SKM-1 (cell line): Measurements from ENCODE around the gene SUV39H1.
A peak's percentile ranks its signal among the peaks of the same experiment; 100 is the strongest.
"Not testable (repeated sequence)": the region's sequence is repeated elsewhere in the genome, so short reads cannot be mapped to it uniquely, and the experiment has no call there.

Source experiments
- DNase-seq: peaks from one replicate; lab custom pipeline; 2025; ENCODE audit not compliant: unreplicated experiment; lab: John Stamatoyannopoulos, UW

SUV39H1 gene

DNA sequence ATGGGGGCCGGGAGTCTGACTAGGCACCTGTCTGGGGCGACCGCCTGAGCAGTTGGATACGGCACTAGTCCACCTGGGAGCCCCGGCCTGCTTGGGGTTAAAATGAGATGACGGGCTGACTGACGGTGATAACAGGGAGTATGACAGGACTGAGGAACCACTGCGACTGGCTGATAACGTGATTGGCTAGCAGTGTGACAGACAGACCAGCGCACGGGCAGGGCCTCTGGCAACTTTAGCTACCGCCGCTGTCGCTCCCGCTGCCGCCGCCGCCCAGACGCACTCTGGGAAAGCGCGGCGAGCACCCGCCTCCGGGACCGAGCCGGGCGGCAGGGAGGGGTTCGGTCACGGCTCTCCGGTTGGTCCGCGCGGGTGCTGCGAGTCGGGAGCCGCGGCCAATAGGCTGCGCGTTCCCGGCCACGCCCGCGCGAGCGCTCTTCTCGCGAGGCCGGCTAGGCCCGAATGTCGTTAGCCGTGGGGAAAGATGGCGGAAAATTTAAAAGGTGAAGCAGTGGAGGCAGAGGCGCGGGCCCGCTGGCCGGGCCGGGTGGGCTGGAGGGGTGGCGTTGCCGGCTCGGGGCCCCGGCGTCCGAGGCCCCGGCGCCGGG, at the start of gene SUV39H1:
TSS of gene SUV39H1 (plus strand) at position 434 of the 608 bp plus-strand sequence. CDS start at position 485, 51 bp downstream.
- DNase-seq, result peak; percentile 8

DNA sequence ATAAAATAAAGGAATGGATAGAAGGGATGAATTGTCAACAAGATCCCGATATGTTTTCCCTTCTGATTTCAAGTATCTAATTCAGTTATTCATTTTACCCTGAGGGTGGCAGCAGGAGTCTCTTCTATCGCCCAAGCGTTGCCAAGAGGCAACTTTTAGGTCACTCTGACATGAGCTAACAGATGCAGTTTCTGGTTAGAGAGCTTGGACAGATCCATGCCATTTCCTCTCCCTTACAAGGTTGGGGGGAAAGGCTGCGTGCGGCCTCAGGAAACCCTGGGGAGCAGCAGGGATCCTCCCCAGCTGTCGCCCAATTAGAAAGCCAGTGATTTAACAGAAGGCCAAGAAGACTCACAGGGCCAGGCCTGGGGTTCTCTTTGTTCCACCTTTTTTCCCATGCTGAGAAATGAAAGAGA, 48.2 kb upstream of the SUV39H1 start:
- DNase-seq, result no peak

DNA sequence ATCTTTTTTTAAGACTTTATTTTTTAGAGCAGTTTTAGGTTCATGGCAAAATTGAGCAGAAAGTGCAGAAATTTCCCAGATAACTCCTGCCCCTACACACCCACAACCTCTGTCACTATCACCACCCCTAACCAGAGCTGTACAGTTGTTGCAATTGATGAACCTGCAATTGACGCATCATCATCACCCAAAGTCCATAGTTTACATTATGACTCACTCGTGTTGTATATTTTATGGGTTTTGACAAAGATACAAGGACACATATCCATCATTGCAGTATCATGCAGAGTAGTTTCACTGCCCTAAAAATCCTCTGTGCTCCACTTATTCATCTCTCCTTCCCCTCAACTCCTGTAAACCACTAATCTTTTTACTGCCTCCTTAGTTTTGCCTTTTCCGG, 47.4 kb upstream of the SUV39H1 start:
- no peak for DNase-seq

GRCh38 chrX:48652055-48652579, 44.4 kb upstream of the SUV39H1 start:
- not testable (repeated sequence) for DNase-seq

DNA sequence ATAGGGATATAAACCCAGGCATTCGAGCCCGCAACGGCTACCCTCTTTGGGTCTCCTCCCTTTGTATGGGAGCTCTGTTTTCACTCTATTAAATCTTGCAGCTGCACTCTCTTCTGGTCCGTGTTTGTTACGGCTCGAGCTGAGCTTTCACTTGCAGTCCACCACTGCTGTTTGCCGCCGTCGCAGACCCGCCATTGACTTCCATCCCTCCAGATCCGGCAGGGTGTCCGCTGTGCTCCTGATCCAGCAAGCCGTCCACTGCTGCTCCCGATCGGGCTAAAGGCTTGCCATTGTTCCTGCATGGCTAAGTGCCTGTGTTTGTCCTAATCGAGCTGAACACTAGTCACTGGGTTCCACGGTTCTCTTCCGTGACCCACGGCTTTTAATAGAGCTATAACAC, 41.8 kb upstream of the SUV39H1 start:
- DNase-seq, result not testable (repeated sequence)

DNA sequence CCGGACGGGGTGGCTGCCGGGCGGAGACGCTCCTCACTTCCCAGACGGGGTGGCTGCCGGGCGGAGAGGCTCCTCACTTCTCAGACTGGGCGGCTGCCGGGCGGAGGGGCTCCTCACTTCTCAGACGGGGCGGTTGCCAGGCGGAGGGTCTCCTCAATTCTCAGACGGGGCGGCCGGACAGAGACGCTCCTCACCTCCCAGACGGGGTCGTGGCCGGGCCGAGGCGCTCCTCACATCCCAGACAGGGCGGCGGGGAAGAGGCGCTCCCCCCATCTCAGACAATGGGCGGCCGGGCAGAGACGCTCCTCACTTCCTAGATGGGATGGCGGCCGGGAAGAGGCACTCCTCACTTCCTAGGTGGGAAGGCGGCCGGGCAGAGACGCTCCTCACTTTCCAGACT, 36.8 kb upstream of the SUV39H1 start:
- DNase-seq, result not testable (repeated sequence)

- no peak for DNase-seq
These were observed 33.3 kb upstream of the SUV39H1 start for GRCh38 chrX:48663241-48663640.

DNA sequence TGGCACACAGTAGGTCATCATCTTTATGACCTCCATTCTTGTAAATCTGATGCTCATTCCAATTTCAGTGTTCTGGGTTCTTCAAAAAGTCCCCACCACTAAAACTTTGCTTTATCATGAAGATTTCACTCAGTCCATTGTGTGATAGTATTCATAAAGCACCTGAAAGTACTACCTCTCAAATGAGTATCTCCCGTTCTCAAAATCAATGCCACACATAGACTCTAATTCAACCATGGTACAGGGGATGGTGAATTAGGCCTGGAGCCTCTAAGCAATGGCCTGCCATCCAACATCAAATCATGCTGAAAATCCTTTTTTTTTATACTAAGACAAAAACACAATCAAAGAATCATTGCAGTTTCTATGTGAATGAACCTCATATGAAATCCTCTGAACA, 32.4 kb upstream of the SUV39H1 start:
- no peak for DNase-seq

DNA sequence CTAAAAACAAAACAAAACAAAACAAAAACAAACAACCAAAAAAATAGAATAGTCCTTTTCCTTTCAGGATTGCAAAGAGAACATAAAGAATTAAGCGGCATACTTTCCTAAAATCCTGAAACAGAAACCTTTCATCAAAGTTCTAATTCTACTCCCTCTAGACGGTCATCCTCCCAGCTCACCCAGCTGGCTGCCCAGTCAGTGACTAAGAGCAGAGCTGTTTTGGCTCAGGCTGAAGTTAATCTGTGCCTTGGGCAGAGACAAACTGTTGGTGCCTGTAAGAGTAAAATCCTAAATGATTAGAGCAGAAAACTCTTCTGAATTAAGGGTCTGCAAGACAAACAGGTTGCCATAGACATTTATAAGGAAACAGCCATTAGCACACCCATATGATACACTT, 30.5 kb upstream of the SUV39H1 start:
- no peak for DNase-seq

GRCh38 chrX:48666649-48667048, 29.9 kb upstream of the SUV39H1 start:
- DNase-seq, result no peak

- DNase-seq, result no peak
These were observed 29.0 kb upstream of the SUV39H1 start for GRCh38 chrX:48667509-48667908.

DNA sequence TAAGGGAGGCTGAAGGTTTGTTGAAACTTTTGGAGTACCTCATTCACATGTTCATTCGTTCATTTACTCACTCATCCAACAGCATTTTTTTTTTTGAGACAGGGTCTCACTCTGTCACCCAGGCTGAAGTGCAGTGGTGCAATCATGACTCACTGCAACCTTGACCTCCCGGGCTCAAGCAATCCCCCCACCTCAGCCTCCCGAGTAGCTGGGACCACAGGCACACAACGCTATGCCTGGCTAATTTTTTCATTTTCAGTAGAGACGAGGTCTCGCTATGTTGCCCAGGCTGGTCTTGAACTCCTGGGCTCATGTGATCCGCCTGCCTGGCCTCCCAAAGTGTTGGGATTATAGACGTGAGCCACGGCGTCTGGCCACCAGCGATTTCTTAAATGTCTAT, 28.3 kb upstream of the SUV39H1 start:
- DNase-seq, result not testable (repeated sequence)

DNA sequence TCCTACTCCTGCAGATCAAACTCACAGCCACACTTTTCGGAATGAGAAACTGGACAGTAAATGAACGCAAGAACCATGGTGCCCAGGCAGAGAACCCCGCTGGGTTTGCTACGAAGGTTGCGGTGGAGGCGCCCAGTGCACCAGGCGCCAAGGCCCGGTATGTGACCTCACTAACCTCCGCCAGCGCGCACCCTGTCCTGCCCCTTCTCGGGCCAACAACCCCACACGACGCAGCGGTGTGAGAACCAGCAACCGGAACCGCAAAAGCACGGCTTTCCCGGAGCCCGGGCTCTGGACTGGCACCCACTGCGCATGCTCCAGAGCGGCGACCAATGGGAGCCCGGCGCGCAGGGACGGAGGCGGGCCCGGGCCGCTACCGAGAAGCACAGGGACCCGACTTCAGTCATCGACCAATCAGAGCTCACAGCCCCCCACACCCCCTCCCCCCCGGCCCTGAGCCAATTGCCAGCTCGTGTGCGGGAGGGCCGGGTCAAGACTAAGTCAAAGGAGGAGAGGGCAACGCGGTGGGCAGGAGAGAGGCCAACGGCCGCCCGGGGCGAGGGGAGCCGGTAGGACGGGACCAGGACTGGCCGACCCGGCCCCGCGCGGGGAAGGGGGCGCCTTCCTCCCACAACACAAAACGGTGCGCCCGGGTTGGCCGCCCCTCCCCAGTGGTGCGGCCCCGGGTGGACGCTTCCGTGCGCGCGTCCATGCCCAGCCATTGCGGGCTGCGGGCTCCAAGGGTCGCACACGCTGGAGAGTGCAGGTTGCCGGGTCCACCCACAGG, 20.2 kb upstream of the SUV39H1 start:
- DNase-seq, result peak; percentile 49

- DNase-seq, result no peak
These were observed 19.7 kb upstream of the SUV39H1 start for GRCh38 chrX:48676893-48677270.

DNA sequence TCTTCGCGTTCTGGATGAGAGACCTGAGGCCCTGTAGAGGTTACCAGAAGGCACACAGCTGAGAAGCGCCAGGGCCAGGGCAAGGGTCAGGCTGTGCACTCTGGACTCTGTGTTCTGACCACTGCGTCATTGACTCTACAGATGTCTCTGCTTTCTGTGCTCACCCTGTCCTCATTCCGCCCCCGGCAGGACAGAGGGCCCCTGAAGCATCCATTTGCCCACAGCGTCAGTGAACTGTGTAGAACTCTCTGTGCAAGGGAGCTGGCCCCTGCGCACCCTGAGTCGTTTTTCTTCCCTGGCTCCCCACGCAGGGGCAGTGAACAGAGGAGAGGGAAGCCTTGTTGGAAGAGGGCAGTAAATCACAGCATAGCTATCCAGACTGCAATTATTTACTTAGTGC, 19.0 kb upstream of the SUV39H1 start:
- DNase-seq, result no peak

- DNase-seq, result not testable (repeated sequence)
These were observed 16.1 kb upstream of the SUV39H1 start for GRCh38 chrX:48680467-48680866.

DNA sequence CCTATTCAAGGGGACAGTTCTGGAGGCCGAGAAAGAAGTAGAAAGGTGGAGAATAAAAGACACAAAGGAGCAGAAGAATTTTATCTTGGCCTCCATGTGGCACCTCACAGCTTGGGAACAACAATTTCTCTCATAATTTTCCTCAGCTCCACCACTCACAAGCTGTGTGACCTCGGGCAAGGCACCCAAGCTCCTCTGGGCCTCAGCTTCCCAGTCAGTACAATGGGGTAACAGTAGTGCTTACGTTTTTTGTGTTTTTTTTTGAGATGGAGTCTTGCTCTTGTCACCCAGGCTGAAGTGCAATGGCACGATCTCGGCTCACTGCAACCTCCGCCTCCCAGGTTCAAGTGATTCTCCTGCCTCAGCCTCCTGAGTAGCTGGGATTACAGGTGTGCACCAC, 15.6 kb upstream of the SUV39H1 start:
- not testable (repeated sequence) for DNase-seq

DNA sequence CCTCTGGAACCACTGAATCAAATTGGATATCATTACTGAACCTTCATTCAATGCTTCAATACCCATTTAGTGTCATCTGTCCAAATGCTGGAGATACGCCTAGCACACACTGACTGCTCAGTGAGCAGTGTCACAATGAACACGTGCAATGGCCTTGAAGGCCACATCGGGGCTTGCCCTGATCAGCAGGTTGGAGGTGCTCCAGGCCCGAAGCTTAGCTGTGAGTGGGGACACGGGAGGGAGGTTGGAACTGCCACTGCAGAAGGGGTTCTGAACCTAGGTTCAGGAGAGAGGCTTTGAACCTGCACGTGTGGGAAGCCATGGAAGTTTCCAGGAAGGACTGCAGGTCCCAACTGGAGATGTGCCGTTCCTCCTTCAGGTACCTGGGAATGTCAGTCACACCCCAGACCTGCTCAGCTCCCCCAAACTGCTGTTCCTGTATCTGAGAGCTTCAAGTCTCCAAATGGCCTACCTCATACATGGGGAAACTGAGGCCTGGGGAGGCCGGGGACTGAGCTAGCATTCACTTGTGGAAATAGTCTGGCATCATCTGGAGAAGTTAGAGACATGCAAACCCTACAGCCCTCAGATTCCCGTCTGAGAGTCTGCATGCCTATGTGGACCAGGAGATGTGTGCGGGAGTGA, 14.9 kb upstream of the SUV39H1 start:
- DNase-seq, result no peak

GRCh38 chrX:48682795-48683194, 13.7 kb upstream of the SUV39H1 start:
- DNase-seq, result not testable (repeated sequence)

GRCh38 chrX:48683411-48683982, 13.0 kb upstream of the SUV39H1 start, which contains the start of gene WAS:
Gene WAS, plus strand, starts transcription at chrX:48683799. Its CDS starts 55 bp downstream, at chrX:48683854.
- DNase-seq, result peak; percentile 66

GRCh38 chrX:48684134-48684533, 12.4 kb upstream of the SUV39H1 start:
- no peak for DNase-seq
